HG03342 (cell line): ENCODE results near the gene CFAP46.
"Not testable (repeated sequence)": the region's sequence is repeated elsewhere in the genome, so short reads cannot be mapped to it uniquely, and the experiment has no call there.

Experiments
- ATAC-seq: cut with Tn5 transposase; IDR thresholded peaks from one replicate; pipeline ENCODE4 v1.9.1; 2021; ENCODE audit warnings: mild to moderate bottlenecking, moderate library complexity; ENCODE audit not compliant: unreplicated experiment

CFAP46 gene

GRCh38 chr10:132783940-132784865 lies 158.2 kb downstream of the CFAP46 start:
- ATAC-seq: no peak

GRCh38 chr10:132783165-132783939 lies 159.0 kb downstream of the CFAP46 start:
- ATAC-seq: no peak

GRCh38 chr10:132781556-132781955 lies 160.8 kb downstream of the CFAP46 start:
- no peak for ATAC-seq

- no peak for ATAC-seq
These were observed 162.0 kb downstream of the CFAP46 start for GRCh38 chr10:132780356-132780755.

- no peak for ATAC-seq
These were observed 162.6 kb downstream of the CFAP46 start for GRCh38 chr10:132779549-132780294.

GRCh38 chr10:132777441-132777840 lies 164.9 kb downstream of the CFAP46 start:
- ATAC-seq: no peak

- no peak for ATAC-seq
These were observed 165.5 kb downstream of the CFAP46 start for GRCh38 chr10:132776821-132777220.

- ATAC-seq: no peak
These were observed 166.2 kb downstream of the CFAP46 start for GRCh38 chr10:132776186-132776585.

- ATAC-seq: no peak
These were observed 167.2 kb downstream of the CFAP46 start for GRCh38 chr10:132774902-132775863.

GRCh38 chr10:132774181-132774901 lies 168.0 kb downstream of the CFAP46 start:
- no peak for ATAC-seq

- not testable (repeated sequence) for ATAC-seq
These were observed 169.6 kb downstream of the CFAP46 start for GRCh38 chr10:132772816-132773215.

- ATAC-seq: no peak
These were observed 172.0 kb downstream of the CFAP46 start for GRCh38 chr10:132770061-132771021.

- no peak for ATAC-seq
These were observed 173.8 kb downstream of the CFAP46 start for GRCh38 chr10:132768346-132769248.

- ATAC-seq: no peak
These were observed 176.1 kb downstream of the CFAP46 start for GRCh38 chr10:132766291-132766690.

GRCh38 chr10:132765435-132765834 lies 176.9 kb downstream of the CFAP46 start:
- no peak for ATAC-seq

- ATAC-seq: no peak
These were observed 178.3 kb downstream of the CFAP46 start for GRCh38 chr10:132764108-132764507.

- ATAC-seq: no peak
These were observed 178.8 kb downstream of the CFAP46 start for GRCh38 chr10:132763545-132763944.
